Small intestine (tissue), 7 donors: ENCODE measurements around the gene SYT12. TPM values are rescaled to one million over a fixed set of nuclear protein-coding genes. Genes with fewer than 3 reads are reported as not detected.

Experiments used
- DNase-seq, 2 donors: peaks; one replicate each; pipeline versions ENCODE4 v3.0.0 to v3.0.0-alpha.2; 2013
- FAIRE-seq: peaks from 2 replicates; lab custom pipeline; 2012; peaks lifted over from hg19 to GRCh38; lab: Jason Lieb, UNC
- H3K27ac ChIP-seq, 3 donors: one replicate each; pipeline ENCODE4 v1.5.1; 2013; ENCODE audit warnings: low read length in 2 of 3, mild to moderate bottlenecking in 2 of 3, control low read depth in 1 of 3, inconsistent platforms in 1 of 3, low read depth in 1 of 3, moderate library complexity in 1 of 3
- H3K27me3 ChIP-seq, 3 donors: one replicate each; pipeline ENCODE4 v1.6.1; 2013; ENCODE audit warnings: low read length in 3 of 3, inconsistent platforms in 1 of 3; ENCODE audit not compliant: control insufficient read depth in 3 of 3, insufficient read depth in 3 of 3
- H3K36me3 ChIP-seq, 3 donors: one replicate each; pipeline ENCODE4 v1.6.1; 2013; ENCODE audit warnings: low read length in 3 of 3, inconsistent platforms in 1 of 3, low read depth in 1 of 3, mild to moderate bottlenecking in 1 of 3, moderate library complexity in 1 of 3; ENCODE audit not compliant: control insufficient read depth in 3 of 3, insufficient read depth in 2 of 3
- H3K4me1 ChIP-seq, 3 donors: one replicate each; pipeline ENCODE4 v1.6.1; 2013; ENCODE audit warnings: low read length in 2 of 3, inconsistent platforms in 1 of 3, low read depth in 1 of 3, mild to moderate bottlenecking in 1 of 3, moderate library complexity in 1 of 3; ENCODE audit not compliant: control insufficient read depth in 3 of 3, insufficient read depth in 2 of 3
- H3K4me3 ChIP-seq, 3 donors: one replicate each; pipeline ENCODE4 v1.5.1; 2013; ENCODE audit warnings: low read length in 3 of 3, control low read depth in 1 of 3, inconsistent platforms in 1 of 3, low read depth in 1 of 3, mild to moderate bottlenecking in 1 of 3, moderate library complexity in 1 of 3
- H3K9me3 ChIP-seq, 2 donors: one replicate each; pipeline ENCODE4 v1.6.1; 2013; ENCODE audit warnings: low read depth in 1 of 2, low read length in 1 of 2; ENCODE audit not compliant: control insufficient read depth in 2 of 2, insufficient read depth in 1 of 2
- WGBS, 3 donors: extraction: QIAGEN DNeasy Blood & Tissue Kit; methylation state at CpG; one replicate each; pipeline ENCODE4 v1.1.7; 2013; 5-methylcytosine and 5-hydroxymethylcytosine counted together
- polyA plus RNA-seq, 4 donors: library from polyadenylated mRNA; stranded (reverse) in 3 of 4; unstranded in 1 of 4; fragments of 200-250 nt in 3 of 4; fragments of 120-200 nt in 1 of 4; gene quantifications; one replicate each; pipeline versions ENCODE4 v1.2.1 to v1.2.3, GENCODE V29; 2013
- donor health status: healthy with polysubstance abuse.
- donor health status: control.
- donor health status: control.
- donor health status: Bipolar disorder and iron deficiency.
- donor health status: healthy.

SYT12 gene
- polyA plus RNA-seq, 4 donors, result 0.01 to 3.1 (median 0.25) TPM

DNA sequence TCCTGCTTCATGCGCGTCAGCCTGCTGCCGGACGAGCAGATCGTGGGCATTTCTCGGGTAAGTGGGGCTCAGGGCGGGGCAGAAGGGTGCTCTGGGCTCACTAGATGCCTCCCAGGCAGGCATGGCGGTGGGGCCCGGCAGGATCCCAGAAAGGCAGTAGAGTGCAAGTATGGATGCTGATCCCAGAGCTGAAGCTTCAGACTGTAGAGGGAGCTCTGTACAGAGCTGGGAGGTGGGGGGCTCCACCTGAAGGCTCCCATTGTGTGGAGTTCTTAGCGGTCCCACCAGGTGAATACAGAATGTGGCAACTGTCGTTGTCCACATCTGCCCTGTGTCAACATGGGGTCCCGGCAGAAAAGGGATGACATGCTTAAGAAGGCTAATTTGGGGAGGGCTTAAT lies 17.2 kb downstream of the SYT12 start:
- Histone ChIP-seq H3K9me3 (no peaks in the 10 kb centered on the region), H3K27ac (no peak overlapping the region), H3K36me3 (no peaks in the 10 kb centered on the region), H3K4me1 (no peaks in the 10 kb centered on the region), H3K27me3 (peaks cover 0 to 3% (median 0%) of the 10 kb centered on the region in 3 donors), H3K4me3 (no peak overlapping the region)
- FAIRE-seq, result no peak
- DNase-seq, result no peak
- WGBS, 3 donors, result 68 to 76% (median 72%) methylated on average over 11 to 12 of the region's 12 CpGs

DNA sequence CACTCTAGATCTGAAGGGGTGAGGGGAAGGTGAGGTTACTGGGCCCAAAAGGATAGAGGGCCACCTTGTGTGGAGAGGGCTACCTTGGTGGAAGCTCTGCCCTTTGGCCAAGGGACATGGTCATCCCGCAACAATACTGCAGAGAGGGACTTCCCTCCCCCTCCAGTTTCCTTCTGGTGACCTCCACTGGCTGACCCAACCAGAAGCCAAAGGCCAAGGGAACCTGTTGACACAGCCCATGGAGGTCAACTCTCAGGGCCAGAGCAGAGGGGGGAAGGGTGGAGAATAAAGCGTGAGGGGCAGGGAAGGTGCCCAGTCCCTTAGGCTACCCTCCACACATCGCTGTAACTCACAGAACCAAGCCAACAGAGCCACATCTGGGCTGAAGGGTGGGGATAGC lies 18.7 kb downstream of the SYT12 start:
- FAIRE-seq (no peak), DNase-seq (no peak)
- H3K36me3 ChIP-seq, result no peaks in the 10 kb centered on the region
- H3K4me1 ChIP-seq, result no peaks in the 10 kb centered on the region
- H3K27ac ChIP-seq, result no peak overlapping the region
- H3K9me3 ChIP-seq, result no peaks in the 10 kb centered on the region
- no peak overlapping the region for H3K4me3 ChIP-seq
- peaks cover 0 to 3% (median 0%) of the 10 kb centered on the region in 3 donors for H3K27me3 ChIP-seq
- 51 to 76% (median 61%) methylated on average over 3 of the region's 3 CpGs for WGBS, 3 donors

DNA sequence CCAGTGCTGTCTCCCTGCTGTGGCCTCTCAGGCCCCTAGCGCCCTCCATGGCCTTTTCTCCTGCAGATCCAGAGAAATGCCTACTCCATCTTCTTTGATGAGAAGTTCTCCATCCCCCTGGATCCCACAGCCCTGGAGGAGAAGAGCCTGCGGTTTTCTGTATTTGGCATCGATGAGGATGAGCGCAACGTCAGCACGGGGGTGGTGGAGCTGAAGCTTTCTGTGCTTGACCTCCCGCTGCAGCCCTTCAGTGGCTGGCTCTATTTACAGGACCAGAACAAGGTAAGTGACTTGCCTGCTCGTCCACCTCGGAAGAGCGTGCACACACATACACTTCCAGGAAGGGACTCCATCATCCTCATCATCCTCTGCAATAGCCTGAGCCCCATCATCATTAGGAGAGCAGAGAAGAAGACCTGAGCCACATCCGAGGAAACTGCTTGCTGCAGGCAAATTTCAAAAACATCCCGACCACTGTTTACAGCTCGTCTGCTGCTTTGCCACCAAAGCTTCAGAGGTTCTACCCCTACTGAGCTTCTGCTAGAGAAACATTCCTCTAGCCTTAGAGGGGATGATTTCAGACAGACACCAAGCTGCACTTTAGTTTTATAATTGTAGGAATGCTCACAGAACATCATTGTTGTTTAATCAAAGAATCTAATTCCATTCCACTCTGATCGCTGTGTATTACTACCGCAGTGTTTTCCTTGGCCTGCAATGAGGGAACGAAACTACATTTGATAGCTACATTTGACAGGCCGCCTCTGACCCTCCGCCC lies 20.8 kb downstream of the SYT12 start:
- peaks cover 0 to 3% (median 0%) of the 10 kb centered on the region in 3 donors for H3K27me3 ChIP-seq
- no peak overlapping the region for H3K4me3 ChIP-seq
- WGBS, 3 donors, result 79 to 87% (median 81%) methylated on average over 18 of the region's 18 CpGs
- no peaks in the 10 kb centered on the region for H3K36me3 ChIP-seq
- no peak for DNase-seq
- H3K27ac ChIP-seq, result no peak overlapping the region
- H3K4me1 ChIP-seq, result no peaks in the 10 kb centered on the region
- no peaks in the 10 kb centered on the region for H3K9me3 ChIP-seq
- FAIRE-seq, result no peak

DNA sequence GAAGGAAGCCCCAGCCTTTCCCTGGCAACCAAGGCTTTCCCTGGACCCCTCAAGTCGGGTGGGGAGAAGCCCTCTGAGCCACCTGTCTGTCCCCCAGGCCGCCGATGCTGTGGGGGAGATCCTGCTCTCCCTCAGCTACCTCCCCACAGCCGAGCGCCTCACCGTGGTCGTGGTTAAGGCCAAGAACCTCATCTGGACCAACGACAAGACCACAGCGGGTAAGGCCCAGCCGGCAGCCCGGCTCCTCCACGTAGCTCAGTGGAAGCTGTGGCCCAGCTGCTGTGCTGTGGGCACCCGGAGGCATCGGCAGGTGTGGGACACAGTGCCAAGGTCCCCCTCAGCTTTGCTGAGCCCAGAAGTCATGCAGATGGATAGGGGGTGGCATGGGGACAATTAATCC lies 21.6 kb downstream of the SYT12 start:
- Histone ChIP-seq H3K27ac (no peak overlapping the region), H3K9me3 (no peaks in the 10 kb centered on the region), H3K4me3 (no peak overlapping the region), H3K27me3 (peaks cover 0 to 3% (median 0%) of the 10 kb centered on the region in 3 donors), H3K36me3 (no peaks in the 10 kb centered on the region), H3K4me1 (no peaks in the 10 kb centered on the region)
- DNase-seq, result no peak
- 50 to 72% (median 64%) methylated on average over 14 of the region's 14 CpGs for WGBS, 3 donors
- no peak for FAIRE-seq

DNA sequence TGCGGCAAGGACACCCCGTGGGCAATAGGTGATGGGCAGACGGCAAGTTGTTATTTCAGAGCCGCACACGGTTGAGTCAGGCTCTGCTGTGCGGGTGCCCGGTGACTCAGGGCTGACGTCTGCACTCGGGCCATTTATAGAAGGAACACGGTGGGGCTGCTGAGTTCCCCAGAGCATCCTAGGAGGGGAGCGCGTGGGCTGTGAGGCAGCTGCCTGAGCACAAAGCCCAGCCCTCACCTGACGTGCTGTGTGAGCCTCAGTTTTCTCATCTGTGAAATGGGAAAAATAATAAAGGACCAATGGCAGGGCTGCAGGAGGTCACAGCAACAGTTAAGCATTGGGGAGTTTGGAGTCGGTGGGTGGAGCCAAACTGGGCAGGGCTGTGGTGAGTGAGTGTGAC lies 22.4 kb downstream of the SYT12 start:
- no peak for DNase-seq
- no peak for FAIRE-seq
- no peak overlapping the region for H3K27ac ChIP-seq
- H3K9me3 ChIP-seq, result no peaks in the 10 kb centered on the region
- H3K4me1 ChIP-seq, result no peaks in the 10 kb centered on the region
- no peaks in the 10 kb centered on the region for H3K27me3 ChIP-seq
- WGBS, 3 donors, result 41 to 71% (median 44%) methylated on average over 14 of the region's 14 CpGs
- H3K4me3 ChIP-seq, result no peak overlapping the region
- H3K36me3 ChIP-seq, result no peaks in the 10 kb centered on the region

DNA sequence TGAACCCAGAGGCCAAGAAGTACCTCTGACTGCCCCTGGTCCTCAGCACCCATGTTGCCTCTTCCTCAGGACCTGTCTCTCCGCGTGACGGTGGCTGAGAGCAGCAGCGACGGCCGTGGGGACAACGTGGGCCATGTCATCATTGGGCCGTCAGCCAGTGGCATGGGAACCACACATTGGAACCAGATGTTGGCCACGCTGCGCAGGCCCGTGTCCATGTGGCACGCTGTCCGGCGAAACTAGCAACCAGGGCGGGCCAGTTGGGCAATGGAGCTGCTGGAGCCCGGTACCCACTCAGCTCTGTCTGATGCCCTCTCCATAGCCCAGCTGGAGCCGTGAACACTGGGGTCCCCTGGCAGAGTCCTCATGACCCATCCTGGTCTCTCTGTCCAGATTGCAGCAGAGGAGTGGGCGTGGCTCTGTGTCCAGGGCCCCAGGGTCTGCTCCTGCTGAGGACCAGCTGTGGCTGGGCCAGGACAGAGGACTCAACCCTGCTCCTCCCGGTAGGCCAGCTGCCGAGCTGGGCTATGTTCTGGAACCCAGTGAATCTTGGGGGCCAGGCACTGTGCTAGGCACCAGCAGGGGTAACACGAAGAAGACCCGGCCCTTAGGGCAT lies 25.7 kb downstream of the SYT12 start:
- H3K27ac ChIP-seq, result no peak overlapping the region
- no peaks in the 10 kb centered on the region for H3K36me3 ChIP-seq
- no peaks in the 10 kb centered on the region for H3K9me3 ChIP-seq
- no peaks in the 10 kb centered on the region for H3K4me1 ChIP-seq
- H3K27me3 ChIP-seq, result no peaks in the 10 kb centered on the region
- FAIRE-seq (no peak), DNase-seq (no peak)
- H3K4me3 ChIP-seq, result no peak overlapping the region
- 93 to 97% (median 93%) methylated on average over 22 of the region's 22 CpGs for WGBS, 3 donors

GRCh38 chr11:67050139-67050538 lies 27.2 kb downstream of the SYT12 start:
- Histone ChIP-seq H3K36me3 (no peaks in the 10 kb centered on the region), H3K27me3 (no peaks in the 10 kb centered on the region), H3K4me3 (no peak overlapping the region), H3K27ac (no peak overlapping the region), H3K9me3 (no peaks in the 10 kb centered on the region), H3K4me1 (peaks cover 0 to 11% (median 2%) of the 10 kb centered on the region in 3 donors)
- DNase-seq (no peak), FAIRE-seq (no peak)
- 79 to 89% (median 88%) methylated on average over 3 of the region's 3 CpGs for WGBS, 3 donors

- 87 to 91% (median 90%) methylated on average over 9 of the region's 9 CpGs for WGBS, 3 donors
- no peak for FAIRE-seq
These were observed 28.4 kb downstream of the SYT12 start for GRCh38 chr11:67051180-67051893.

More at GRCh38 chr11:67051180-67051893, 28.4 kb downstream of the SYT12 start:
- H3K4me1 ChIP-seq, result peaks cover 7 to 23% (median 8%) of the 10 kb centered on the region in 3 donors
- H3K4me3 ChIP-seq, result no peak overlapping the region
- H3K9me3 ChIP-seq, result no peaks in the 10 kb centered on the region
- no peak overlapping the region for H3K27ac ChIP-seq
- no peaks in the 10 kb centered on the region for H3K36me3 ChIP-seq
- DNase-seq, result no peak
- H3K27me3 ChIP-seq, result no peaks in the 10 kb centered on the region
